HCT116 (cell line): ENCODE results near the gene NCCRP1. TPM values are rescaled to one million over a fixed set of nuclear protein-coding genes. Genes with fewer than 3 reads are reported as not detected.
A peak's percentile ranks its signal among the peaks of the same experiment; 100 is the strongest.

Experiments used
- ATAC-seq: fragments of 200-7000 bp; cut with Tn5 transposase; 2 replicates; pipeline ENCODE4 v1.9.1; 2020; ENCODE audit warnings: mild to moderate bottlenecking, moderate library complexity
- Bru-seq: library from RNA; stranded (reverse); fragments of 400-500 nt; gene quantifications from one replicate; lab custom pipeline; 2021; lab: Mats Ljungman, UMichigan
- BruChase-seq, 2 experiments: library from RNA; stranded (reverse); fragments of 400-500 nt; gene quantifications; one replicate each; lab custom pipeline; 2021; lab: Mats Ljungman, UMichigan
- BruUV-seq: library from RNA; stranded (reverse); fragments of 400-500 nt; replicated peaks from 2 replicates; lab custom pipeline; 2021; lab: Mats Ljungman, UMichigan
- CTCF ChIA-PET: fragments of 300-600 bp; sonication (Branson Sonifier 250); formaldehyde crosslinking; loops from one replicate; lab custom pipeline; 2021; ENCODE audit warnings: antibody characterized with exemption; lab: Charles Lee
- POLR2A ChIA-PET: fragments of 300-600, 350-600 bp; sonication (Branson Sonifier 250); formaldehyde crosslinking; loops from one replicate; lab custom pipeline; 2021; ENCODE audit warnings: antibody characterized with exemption; lab: Charles Lee
- RAD21 ChIA-PET, 2 experiments: fragments of 300-600 bp; sonication (Branson Sonifier 250); formaldehyde crosslinking; loops; one replicate each; lab custom pipeline; 2023; ENCODE audit warnings: low total read pairs in 2 of 2; ENCODE audit not compliant: uncharacterized antibody in 2 of 2, unreplicated experiment in 2 of 2, low non-redundant PET in 1 of 2; lab: Charles Lee
- DNase-seq: peaks from one replicate; pipeline ENCODE4 v3.0.0-alpha.2; 2010; ENCODE audit warnings: low read depth, low spot score
- H2AFZ ChIP-seq: fragments of 200-600 bp; shearing (Covaris generic), sonication (generic); 2 replicates; pipeline ENCODE4 v1.6.1; 2017; ENCODE audit warnings: low read depth, mixed run types, mixed read lengths, antibody characterized with exemption, low read length; ENCODE audit not compliant: poor library complexity, severe bottlenecking
- H3K27ac ChIP-seq: 2 replicates; pipeline ENCODE4 v1.5.1; 2012; ENCODE audit warnings: low read depth, low read length
- H3K27me3 ChIP-seq: fragments of 200-600 bp; sonication (generic); 2 replicates; pipeline ENCODE4 v1.6.1; 2016; ENCODE audit warnings: mixed run types, low read length, mixed read lengths; ENCODE audit not compliant: insufficient read depth
- H3K36me3 ChIP-seq, 2 experiments: fragments of 200-500 bp in 1 of 2; fragments of 200-600 bp in 1 of 2; sonication (Bioruptor generic) in 1 of 2; sonication (generic) in 1 of 2; 2 replicates each; pipeline versions ENCODE4 v1.5.1 to v1.6.1; 2014 to 2016; ENCODE audit warnings: low read length in 2 of 2, inconsistent platforms in 1 of 2, mixed read lengths in 1 of 2, mixed run types in 1 of 2; ENCODE audit not compliant: insufficient read depth in 2 of 2, control insufficient read depth in 1 of 2
- H3K4me1 ChIP-seq, 2 experiments: fragments of 200-600 bp in 1 of 2; sonication (generic) in 1 of 2; 2 replicates each; pipeline versions ENCODE4 v1.5.1 to v1.6.1; 2012 to 2017; ENCODE audit warnings: low read length in 2 of 2, inconsistent platforms in 1 of 2, mild to moderate bottlenecking in 1 of 2, mixed read lengths in 1 of 2, mixed run types in 1 of 2, moderate library complexity in 1 of 2; ENCODE audit not compliant: insufficient read depth in 2 of 2, control insufficient read depth in 1 of 2
- H3K4me2 ChIP-seq: fragments of 200-600 bp; sonication (generic); 2 replicates; pipeline ENCODE4 v1.6.1; 2017; ENCODE audit warnings: mixed run types, low read length, mixed read lengths
- H3K4me3 ChIP-seq, 2 experiments: fragments of 200-600 bp in 1 of 2; sonication (generic) in 1 of 2; replicated peaks in 1 of 2; 2 replicates each; pipeline ENCODE4 v1.5.1; 2011 to 2016; ENCODE audit warnings: low read length in 2 of 2, control low read depth in 1 of 2, low read depth in 1 of 2, mild to moderate bottlenecking in 1 of 2, mixed read lengths in 1 of 2, mixed run types in 1 of 2
- H3K79me2 ChIP-seq: fragments of 200-600 bp; sonication (generic); 2 replicates; pipeline ENCODE4 v1.6.1; 2017; ENCODE audit warnings: mild to moderate bottlenecking, mixed run types, low read length, moderate library complexity, mixed read lengths; ENCODE audit not compliant: insufficient read depth
- H3K9ac ChIP-seq: fragments of 200-600 bp; sonication (generic); 2 replicates; pipeline ENCODE4 v1.6.1; 2016; ENCODE audit warnings: low read length, mixed read lengths
- H3K9me2 ChIP-seq: fragments of 200-600 bp; sonication (generic), shearing (Covaris generic); 2 replicates; pipeline ENCODE4 v1.6.1; 2017; ENCODE audit warnings: mixed run types, mild to moderate bottlenecking, moderate library complexity; ENCODE audit not compliant: insufficient read depth
- H3K9me3 ChIP-seq, 2 experiments: fragments of 200-500 bp in 1 of 2; fragments of 200-600 bp in 1 of 2; sonication (Bioruptor generic) in 1 of 2; sonication (generic) in 1 of 2; 2 replicates each; pipeline ENCODE4 v1.6.1; 2014 to 2017; ENCODE audit warnings: low read length in 2 of 2, mixed read lengths in 2 of 2, inconsistent platforms in 1 of 2, low read depth in 1 of 2, mild to moderate bottlenecking in 1 of 2, mixed run types in 1 of 2, moderate library complexity in 1 of 2; ENCODE audit not compliant: control insufficient read depth in 1 of 2, insufficient read depth in 1 of 2
- H4K20me1 ChIP-seq: fragments of 200-600 bp; sonication (generic), shearing (Covaris generic); 2 replicates; pipeline ENCODE4 v1.6.1; 2017; ENCODE audit warnings: mixed run types, mild to moderate bottlenecking, moderate library complexity; ENCODE audit not compliant: insufficient read depth
- CEBPB ChIP-seq: IDR thresholded peaks from 2 replicates; pipeline ENCODE4 v1.6.1; 2012; ENCODE audit warnings: low read depth
- ELF1 ChIP-seq: IDR thresholded peaks from 2 replicates; pipeline ENCODE4 v1.6.1; 2012; ENCODE audit warnings: low read depth, borderline replicate concordance
- EZH2 ChIP-seq: fragments of 200-600 bp; sonication (generic); IDR thresholded peaks from 2 replicates; pipeline ENCODE4 v1.6.1; 2017; ENCODE audit warnings: antibody characterized with exemption, mixed run types
- EZH2phosphoT487 ChIP-seq: fragments of 200-600 bp; IDR thresholded peaks from 2 replicates; pipeline ENCODE4 v1.6.1; 2018; ENCODE audit warnings: antibody characterized with exemption, borderline replicate concordance
- FOSL1 ChIP-seq: IDR thresholded peaks from 2 replicates; pipeline ENCODE4 v1.6.1; 2012; ENCODE audit warnings: low read depth
- MAX ChIP-seq: IDR thresholded peaks from 2 replicates; pipeline ENCODE4 v1.6.1; 2012
- POLR2A ChIP-seq: IDR thresholded peaks from 2 replicates; pipeline ENCODE4 v1.7.0; 2011; ENCODE audit warnings: borderline replicate concordance; ENCODE audit not compliant: insufficient read depth, insufficient read length; ENCODE audit errors: extremely low read depth
- POLR2AphosphoS5 ChIP-seq: IDR thresholded peaks from 2 replicates; pipeline ENCODE4 v1.6.1; 2011; ENCODE audit warnings: mild to moderate bottlenecking, low read depth, low read length, moderate library complexity
- REST ChIP-seq: IDR thresholded peaks from 2 replicates; pipeline ENCODE4 v1.6.1; 2012; ENCODE audit warnings: low read depth
- SRF ChIP-seq: IDR thresholded peaks from 2 replicates; pipeline ENCODE4 v1.6.1; 2012; ENCODE audit warnings: low read depth
- YY1 ChIP-seq: IDR thresholded peaks from 2 replicates; pipeline ENCODE4 v1.6.1; 2011; ENCODE audit warnings: low read length, low read depth, moderate library complexity, mild to moderate bottlenecking; ENCODE audit not compliant: insufficient replicate concordance; ENCODE audit errors: extremely low read depth
- ZFX ChIP-seq: fragments of 450-650 bp; IDR thresholded peaks from 2 replicates; pipeline ENCODE4 v1.6.1; 2017
- ZNF274 ChIP-seq: fragments of 200-500 bp; sonication (Bioruptor generic); IDR thresholded peaks from 2 replicates; pipeline ENCODE4 v1.6.1; 2014; ENCODE audit warnings: mild to moderate bottlenecking, low read depth, low read length, inconsistent platforms
- intact Hi-C: fragments of 100-400 bp; cut with micrococcal nuclease; formaldehyde crosslinking; loops from 2 replicates; pipeline ENCODE4 v1.10.0; 2022
- long read RNA-seq: library from polyadenylated mRNA; unstranded; transcript quantifications from one replicate; pipeline ENCODE4 v2.0.0, GENCODE V29; 2021; ENCODE audit not compliant: unreplicated experiment
- polyA plus RNA-seq: library from polyadenylated mRNA; unstranded; fragments of >200 nt; gene quantifications from 2 replicates; pipeline ENCODE4 v1.2.1, GENCODE V29; 2012; ENCODE audit warnings: missing spikeins
- total RNA-seq: library from RNA; stranded (reverse); gene quantifications from one replicate; pipeline ENCODE4 v1.2.1, GENCODE V29; 2021; ENCODE audit not compliant: unreplicated experiment

Gene NCCRP1
- total RNA-seq, result 0.12 TPM
- polyA plus RNA-seq, result 0.04 TPM in 1 of 2 replicates, not detected in the other
- Bru-seq, nascent RNA, result percentile 11 among the genes with signal in this experiment
- BruChase-seq, experiment 1, labeled RNA remaining after a 6-hour chase, result percentile 28 among the genes with signal in this experiment
- percentile 15 among the genes with signal in this experiment for BruChase-seq, experiment 2, labeled RNA remaining after a 2-hour chase
- long read RNA-seq, result 0 reads

GRCh38 chr19:39196860-39197562, at the start of gene NCCRP1:
Gene NCCRP1 (plus strand): TSS chr19:39196964. CDS start chr19:39196983, 19 bp downstream.
- no peaks in the 10 kb centered on the region for H3K9me2 ChIP-seq
- H3K9me3 ChIP-seq, result no peaks in the 10 kb centered on the region
- no peaks in the 10 kb centered on the region for H3K79me2 ChIP-seq
- no peak for ATAC-seq
- no peaks in the 10 kb centered on the region for H3K27me3 ChIP-seq
- no peaks in the 10 kb centered on the region for H3K36me3 ChIP-seq
- intact Hi-C loops, result no loop called here
- no peak within 1 kb of the TSS for H3K9ac ChIP-seq
- no peak for TF ChIP-seq ELF1
- no peak for TF ChIP-seq REST
- TF ChIP-seq CEBPB, result no peak
- no peak for TF ChIP-seq ZNF274
- TF ChIP-seq EZH2phosphoT487, result no peak
- TF ChIP-seq EZH2, result no peak
- no peak for TF ChIP-seq POLR2AphosphoS5
- no peak for TF ChIP-seq MAX
- TF ChIP-seq ZFX, result no peak
- no peak for TF ChIP-seq POLR2A
- TF ChIP-seq YY1, result no peak
- no peak for TF ChIP-seq SRF
- TF ChIP-seq FOSL1, result no peak
- ChIA-PET RAD21 (no interaction called here), CTCF (no interaction called here), POLR2A (no interaction called here)
- H4K20me1 ChIP-seq, result no peaks in the 10 kb centered on the region
- H2AFZ ChIP-seq, result no peak within 1 kb of the TSS
- H3K4me1 ChIP-seq, result peaks cover 5 to 34% of the 10 kb centered on the region in 2 experiments; a peak in 3 of 4 replicates
- no peak within 1 kb of the TSS for H3K4me2 ChIP-seq
- no peak for DNase-seq
- no peak within 1 kb of the TSS for H3K4me3 ChIP-seq
- H3K27ac ChIP-seq, result no peak within 1 kb of the TSS
- BruUV-seq, result no TSS peak
